ENCODE results near the gene PLA2G6. TPM values are rescaled to one million over a fixed set of nuclear protein-coding genes. Genes with fewer than 3 reads are reported as not detected.

PLA2G6 gene
- total RNA-seq, 1 donor, result 12.3 TPM

DNA sequence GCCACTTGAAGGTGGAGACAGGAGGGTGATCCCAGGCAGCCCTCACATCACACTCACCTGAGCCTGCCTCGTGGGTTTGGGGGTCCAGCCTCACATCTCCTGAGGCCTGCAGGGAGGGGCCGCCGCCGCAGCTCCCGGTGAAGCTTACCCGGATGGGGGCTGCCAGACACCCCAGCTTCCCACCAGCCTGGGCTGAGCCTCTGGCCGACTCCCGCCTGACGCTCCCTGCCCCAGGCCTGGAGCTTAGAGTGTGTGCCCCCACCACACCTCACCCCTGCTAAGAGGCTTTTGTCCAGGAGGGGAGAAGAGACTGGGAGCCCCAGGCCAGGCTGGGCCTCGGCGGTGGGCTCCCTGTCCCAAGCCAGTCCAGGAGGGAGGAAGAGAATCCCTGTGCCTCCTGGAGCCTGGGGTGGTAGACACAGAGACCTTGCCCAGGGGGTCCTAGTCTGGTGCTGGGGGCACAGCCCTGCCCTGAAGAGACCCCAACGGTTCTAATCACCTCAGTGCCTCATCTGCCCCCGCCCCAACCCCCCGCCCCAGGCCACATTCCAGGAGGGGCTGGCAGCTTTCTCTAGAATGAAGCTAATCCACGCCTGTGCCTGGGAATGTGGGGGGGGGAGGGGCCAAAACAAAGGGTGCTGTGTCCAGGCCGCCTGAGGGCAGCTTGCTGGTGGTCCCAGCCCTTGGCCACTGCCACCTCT is 97.5 kb downstream of the PLA2G6 start, which contains the start of gene SLC16A8:
Gene SLC16A8, minus strand, starts transcription at position 254 of the 701 bp plus-strand sequence. CDS start 1,311 bp downstream, outside the sequence.
- no peak for DNase-seq (ENCODE audit: low read depth)
- no peak for TF ChIP-seq CTCF (IDR thresholded peaks at IDR 0.05; ENCODE audit: insufficient read depth, low read length)
- no peak within 1 kb of the TSS for H3K4me3 ChIP-seq (ENCODE audit: low read depth, low read length)

DNA sequence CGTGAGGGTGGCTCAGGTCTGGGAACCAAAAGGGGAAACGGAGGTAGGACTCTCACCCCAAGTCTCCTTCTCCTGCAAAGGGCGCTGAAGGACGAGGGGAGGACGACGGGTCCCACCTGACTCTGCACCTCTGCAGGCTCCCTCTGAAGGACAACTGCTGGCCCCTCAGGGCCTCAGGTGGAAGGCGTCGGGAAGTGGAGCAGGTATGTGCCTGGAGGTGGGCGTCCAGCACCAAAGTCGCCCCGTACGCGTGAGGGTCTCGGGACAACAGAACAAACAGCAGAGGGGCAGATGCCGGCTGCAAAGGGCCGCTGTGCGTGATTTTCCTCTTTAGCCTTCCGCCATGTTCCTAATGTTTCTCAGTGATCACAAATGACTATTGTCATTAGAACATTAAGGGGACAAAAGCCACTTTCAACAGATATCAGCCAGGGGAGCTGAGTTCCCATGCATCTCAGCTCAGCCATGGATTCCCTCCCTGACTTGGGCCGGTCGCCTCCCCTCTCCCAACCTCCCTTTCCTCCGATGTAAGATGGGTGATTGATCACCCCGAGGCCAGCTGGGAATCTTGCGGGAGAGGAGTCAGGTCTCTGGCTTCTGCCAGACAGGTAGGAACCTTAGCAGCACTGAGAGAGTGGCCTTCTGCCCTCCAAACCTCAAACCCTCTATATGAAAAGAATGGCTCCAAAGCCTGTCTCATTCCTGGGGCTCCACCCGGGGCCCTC is 98.5 kb downstream of the PLA2G6 start:
- no peak overlapping the region for H3K4me3 ChIP-seq (ENCODE audit: low read depth, low read length)
- DNase-seq (ENCODE audit: low read depth), result no peak
- no peak for TF ChIP-seq CTCF (IDR thresholded peaks at IDR 0.05; ENCODE audit: insufficient read depth, low read length)

- no peak overlapping the region for H3K4me3 ChIP-seq (ENCODE audit: low read depth, low read length)
- TF ChIP-seq CTCF (IDR thresholded peaks at IDR 0.05; ENCODE audit: insufficient read depth, low read length), result no peak
- no peak for DNase-seq (ENCODE audit: low read depth)
Observed at GRCh38 chr22:38081941-38082828, 99.4 kb downstream of the PLA2G6 start.

- H3K4me3 ChIP-seq (ENCODE audit: low read depth, low read length), result no peak overlapping the region
- DNase-seq (ENCODE audit: low read depth), result no peak
- TF ChIP-seq CTCF (IDR thresholded peaks at IDR 0.05; ENCODE audit: insufficient read depth, low read length), result no peak
Observed at GRCh38 chr22:38081636-38081940, 100.0 kb downstream of the PLA2G6 start.

GRCh38 chr22:38080850-38081635 is 100.6 kb downstream of the PLA2G6 start:
- TF ChIP-seq CTCF (IDR thresholded peaks at IDR 0.05; ENCODE audit: insufficient read depth, low read length), result no peak
- DNase-seq (ENCODE audit: low read depth), result peak; percentile 17
- H3K4me3 ChIP-seq (ENCODE audit: low read depth, low read length), result peak overlapping the region; percentile 41

GRCh38 chr22:38080474-38080849 is 101.2 kb downstream of the PLA2G6 start:
- DNase-seq (ENCODE audit: low read depth), result no peak
- TF ChIP-seq CTCF (IDR thresholded peaks at IDR 0.05; ENCODE audit: insufficient read depth, low read length), result no peak
- no peak overlapping the region for H3K4me3 ChIP-seq (ENCODE audit: low read depth, low read length)
